T-helper 2 cell treated with Interferon-gamma antibody and Interleukin-4, amounts not matched to agents 5 μg/mL and 100 μg/mL, for 36 hours (primary cell): ENCODE measurements around the gene ANKRD22.
"Not testable (repeated sequence)": the region's sequence is repeated elsewhere in the genome, so short reads cannot be mapped to it uniquely, and the experiment has no call there.

Source experiments
- DNase-seq: peaks from one replicate; pipeline ENCODE4 v3.0.0; 2021; ENCODE audit warnings: low spot score
- H3K27ac Mint-ChIP-seq: one replicate; pipeline ENCODE4 v1.8.0; 2021; ENCODE audit warnings: mild to moderate bottlenecking, mixed read lengths
- H3K27me3 Mint-ChIP-seq: one replicate; pipeline ENCODE4 v1.8.0; 2021; ENCODE audit warnings: low read depth, mixed read lengths
- H3K36me3 Mint-ChIP-seq: one replicate; pipeline ENCODE4 v1.8.0; 2021; ENCODE audit warnings: low read depth, mixed read lengths
- H3K4me1 Mint-ChIP-seq: one replicate; pipeline ENCODE4 v1.8.0; 2021; ENCODE audit warnings: low read depth, mixed read lengths
- H3K4me3 Mint-ChIP-seq: one replicate; pipeline ENCODE4 v1.8.0; 2022; ENCODE audit warnings: mild to moderate bottlenecking, moderate library complexity, mixed read lengths
- H3K9me3 Mint-ChIP-seq: one replicate; pipeline ENCODE4 v1.8.0; 2021; ENCODE audit warnings: mixed read lengths

Gene ANKRD22

GRCh38 chr10:88837632-88838031 is 14.0 kb downstream of the ANKRD22 start:
- H3K27ac Mint-ChIP-seq, DNase-seq, H3K36me3 Mint-ChIP-seq, H3K27me3 Mint-ChIP-seq, H3K4me3 Mint-ChIP-seq, H3K9me3 Mint-ChIP-seq: not testable (repeated sequence)
- peaks cover 28% of the 10 kb centered on the region for H3K4me1 Mint-ChIP-seq

GRCh38 chr10:88835910-88836221 is 15.8 kb downstream of the ANKRD22 start:
- H3K27me3 Mint-ChIP-seq = no peaks in the 10 kb centered on the region
- no peaks in the 10 kb centered on the region for H3K9me3 Mint-ChIP-seq
- H3K27ac Mint-ChIP-seq = no peak overlapping the region
- no peak overlapping the region for H3K4me3 Mint-ChIP-seq
- H3K4me1 Mint-ChIP-seq = peaks cover 31% of the 10 kb centered on the region
- H3K36me3 Mint-ChIP-seq = peaks cover 2% of the 10 kb centered on the region
- no peak for DNase-seq

GRCh38 chr10:88835096-88835909 is 16.3 kb downstream of the ANKRD22 start:
- no peaks in the 10 kb centered on the region for H3K27me3 Mint-ChIP-seq
- H3K9me3 Mint-ChIP-seq = no peaks in the 10 kb centered on the region
- peak; percentile 80 for DNase-seq
- H3K27ac Mint-ChIP-seq = no peak overlapping the region
- peaks cover 2% of the 10 kb centered on the region for H3K36me3 Mint-ChIP-seq
- H3K4me3 Mint-ChIP-seq = no peak overlapping the region
- peaks cover 32% of the 10 kb centered on the region for H3K4me1 Mint-ChIP-seq

GRCh38 chr10:88833723-88834122 is 17.9 kb downstream of the ANKRD22 start:
- peak overlapping the region; percentile 52 for H3K4me3 Mint-ChIP-seq
- H3K36me3 Mint-ChIP-seq = peaks cover 2% of the 10 kb centered on the region
- no peaks in the 10 kb centered on the region for H3K9me3 Mint-ChIP-seq
- peaks cover 33% of the 10 kb centered on the region for H3K4me1 Mint-ChIP-seq
- no peaks in the 10 kb centered on the region for H3K27me3 Mint-ChIP-seq
- peak overlapping the region; percentile 35 for H3K27ac Mint-ChIP-seq
- DNase-seq = no peak

- peaks cover 39% of the 10 kb centered on the region for H3K4me1 Mint-ChIP-seq
- no peak for DNase-seq
- H3K27me3 Mint-ChIP-seq = no peaks in the 10 kb centered on the region
- H3K36me3 Mint-ChIP-seq = peaks cover 2% of the 10 kb centered on the region
- no peaks in the 10 kb centered on the region for H3K9me3 Mint-ChIP-seq
- peak overlapping the region; percentile 35 for H3K27ac Mint-ChIP-seq
- H3K4me3 Mint-ChIP-seq = no peak overlapping the region
These were observed 18.5 kb downstream of the ANKRD22 start for GRCh38 chr10:88833156-88833555.

GRCh38 chr10:88832376-88832775 is 19.3 kb downstream of the ANKRD22 start:
- DNase-seq = no peak
- Mint-ChIP-seq H3K27me3 (no peaks in the 10 kb centered on the region), H3K4me3 (no peak overlapping the region), H3K36me3 (peaks cover 4% of the 10 kb centered on the region), H3K27ac (no peak overlapping the region), H3K9me3 (no peaks in the 10 kb centered on the region), H3K4me1 (peaks cover 44% of the 10 kb centered on the region)

- H3K27ac Mint-ChIP-seq = peak overlapping the region; percentile 20
- peaks cover 50% of the 10 kb centered on the region for H3K4me1 Mint-ChIP-seq
- H3K4me3 Mint-ChIP-seq = peak overlapping the region; percentile 11
- no peaks in the 10 kb centered on the region for H3K9me3 Mint-ChIP-seq
- DNase-seq = no peak
- peaks cover 6% of the 10 kb centered on the region for H3K36me3 Mint-ChIP-seq
- no peaks in the 10 kb centered on the region for H3K27me3 Mint-ChIP-seq
These were observed 19.9 kb downstream of the ANKRD22 start for GRCh38 chr10:88831709-88832108.

GRCh38 chr10:88830643-88831268 is 20.9 kb downstream of the ANKRD22 start:
- H3K27ac Mint-ChIP-seq = no peak overlapping the region
- DNase-seq = no peak
- H3K4me3 Mint-ChIP-seq = no peak overlapping the region
- H3K4me1 Mint-ChIP-seq = peaks cover 58% of the 10 kb centered on the region
- peaks cover 13% of the 10 kb centered on the region for H3K36me3 Mint-ChIP-seq
- no peaks in the 10 kb centered on the region for H3K27me3 Mint-ChIP-seq
- H3K9me3 Mint-ChIP-seq = no peaks in the 10 kb centered on the region

- Mint-ChIP-seq H3K4me3 (no peak overlapping the region), H3K27ac (no peak overlapping the region), H3K27me3 (no peaks in the 10 kb centered on the region), H3K4me1 (peaks cover 67% of the 10 kb centered on the region), H3K9me3 (no peaks in the 10 kb centered on the region), H3K36me3 (peaks cover 13% of the 10 kb centered on the region)
- DNase-seq = no peak
These were observed 23.3 kb downstream of the ANKRD22 start for GRCh38 chr10:88828310-88828709.

- Mint-ChIP-seq H3K36me3 (peaks cover 13% of the 10 kb centered on the region), H3K4me3 (no peak overlapping the region), H3K27ac (no peak overlapping the region), H3K27me3 (no peaks in the 10 kb centered on the region), H3K4me1 (peaks cover 65% of the 10 kb centered on the region), H3K9me3 (no peaks in the 10 kb centered on the region)
- no peak for DNase-seq
These were observed 24.0 kb downstream of the ANKRD22 start for GRCh38 chr10:88827671-88828070.

GRCh38 chr10:88826388-88826787 is 25.3 kb downstream of the ANKRD22 start:
- H3K9me3 Mint-ChIP-seq = no peaks in the 10 kb centered on the region
- no peaks in the 10 kb centered on the region for H3K27me3 Mint-ChIP-seq
- H3K4me1 Mint-ChIP-seq = peaks cover 60% of the 10 kb centered on the region
- H3K4me3 Mint-ChIP-seq = peak overlapping the region; percentile 65
- H3K36me3 Mint-ChIP-seq = peaks cover 11% of the 10 kb centered on the region
- DNase-seq = no peak
- H3K27ac Mint-ChIP-seq = peak overlapping the region; percentile 79

GRCh38 chr10:88820748-88821401 is 30.8 kb downstream of the ANKRD22 start:
- no peaks in the 10 kb centered on the region for H3K9me3 Mint-ChIP-seq
- no peak overlapping the region for H3K4me3 Mint-ChIP-seq
- H3K4me1 Mint-ChIP-seq = peaks cover 30% of the 10 kb centered on the region
- H3K36me3 Mint-ChIP-seq = no peaks in the 10 kb centered on the region
- H3K27ac Mint-ChIP-seq = no peak overlapping the region
- no peak for DNase-seq
- peaks cover 2% of the 10 kb centered on the region for H3K27me3 Mint-ChIP-seq

GRCh38 chr10:88819290-88819689 is 32.4 kb downstream of the ANKRD22 start:
- Mint-ChIP-seq H3K27ac (no peak overlapping the region), H3K27me3 (peaks cover 6% of the 10 kb centered on the region), H3K9me3 (no peaks in the 10 kb centered on the region), H3K36me3 (no peaks in the 10 kb centered on the region), H3K4me1 (peaks cover 27% of the 10 kb centered on the region), H3K4me3 (no peak overlapping the region)
- no peak for DNase-seq

GRCh38 chr10:88813200-88813599 is 38.4 kb downstream of the ANKRD22 start:
- no peak overlapping the region for H3K4me3 Mint-ChIP-seq
- H3K9me3 Mint-ChIP-seq = no peaks in the 10 kb centered on the region
- no peak for DNase-seq
- peaks cover 27% of the 10 kb centered on the region for H3K4me1 Mint-ChIP-seq
- no peaks in the 10 kb centered on the region for H3K36me3 Mint-ChIP-seq
- no peak overlapping the region for H3K27ac Mint-ChIP-seq
- H3K27me3 Mint-ChIP-seq = peaks cover 20% of the 10 kb centered on the region
